Measurements from ENCODE around the gene GRIA3.

The GRIA3 gene

DNA sequence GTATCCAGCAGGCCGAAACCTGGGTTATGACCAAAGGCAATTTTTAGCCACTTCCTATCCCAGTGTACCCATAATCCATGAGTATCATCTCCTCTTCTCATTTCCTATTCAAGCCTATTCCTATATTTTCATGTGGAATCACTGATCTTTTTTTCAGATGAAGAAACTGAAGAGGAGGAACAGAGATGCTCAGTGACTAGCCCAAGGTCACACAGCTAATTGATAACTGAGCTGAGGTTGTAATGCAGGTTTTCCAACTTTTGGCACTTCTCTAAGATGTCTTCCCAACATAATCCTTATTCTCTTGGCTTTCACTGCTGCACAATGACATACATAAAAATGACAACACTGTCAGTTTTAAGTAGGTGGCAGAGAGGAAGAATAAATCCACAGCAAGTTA lies 15.3 kb downstream of the GRIA3 start:
- DNase-seq: no peak

DNA sequence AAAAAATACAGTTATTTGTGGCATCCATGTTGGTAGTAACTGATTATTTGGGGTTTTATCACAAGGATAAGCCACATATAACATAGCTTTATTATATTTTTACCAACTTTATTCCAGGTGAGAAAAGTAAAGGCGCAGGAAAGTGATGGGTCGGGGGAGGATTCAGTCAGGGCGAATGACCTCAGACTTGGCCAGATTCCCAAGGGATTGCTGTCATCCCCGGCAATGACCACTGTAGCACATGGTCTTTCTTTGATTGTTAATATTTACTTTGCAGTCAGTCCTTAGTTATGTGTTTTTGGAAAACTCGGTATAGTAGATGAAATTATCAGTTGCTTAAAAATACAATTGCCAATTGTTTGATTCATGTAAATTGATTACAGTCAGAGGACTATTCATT lies 17.6 kb downstream of the GRIA3 start:
- no peak for DNase-seq

DNA sequence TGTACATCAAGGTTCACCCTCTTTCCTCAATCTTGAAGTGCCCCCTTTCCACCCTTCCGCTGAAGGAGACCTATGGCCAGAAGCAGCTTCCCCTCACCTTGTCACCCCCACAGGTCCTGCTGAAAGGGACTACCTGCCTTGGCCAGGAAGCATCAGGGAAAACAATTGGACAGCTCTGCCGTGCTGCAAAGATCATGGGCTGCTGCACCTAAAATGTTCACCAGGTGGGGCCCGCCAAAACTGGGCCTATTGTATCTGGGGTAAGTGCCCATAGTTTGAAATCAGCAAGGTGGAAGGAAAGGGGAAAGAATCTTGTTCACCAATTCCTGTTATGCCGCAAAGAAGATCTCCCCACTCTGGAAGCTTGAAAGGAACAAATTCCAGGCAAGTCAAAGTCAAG lies 18.4 kb downstream of the GRIA3 start:
- DNase-seq: no peak

DNA sequence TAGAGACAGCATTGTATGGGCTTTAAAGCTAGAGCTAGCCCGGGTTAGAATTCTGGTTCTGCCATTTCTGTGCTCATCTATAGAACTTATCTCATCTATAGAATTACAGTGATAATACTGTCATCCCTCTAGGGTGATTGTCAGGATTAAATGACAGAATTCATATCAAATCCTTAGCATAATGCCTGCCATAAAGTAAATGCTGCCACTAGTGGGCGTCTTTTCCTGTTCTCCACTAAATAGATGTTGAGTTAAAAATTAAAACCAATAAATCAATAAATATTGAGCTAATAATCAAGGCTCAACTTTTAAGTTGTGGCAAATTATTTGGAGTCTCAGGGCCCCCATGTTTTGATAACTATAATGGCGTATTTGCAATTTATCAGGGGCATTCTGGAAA lies 19.7 kb downstream of the GRIA3 start:
- no peak for DNase-seq

DNA sequence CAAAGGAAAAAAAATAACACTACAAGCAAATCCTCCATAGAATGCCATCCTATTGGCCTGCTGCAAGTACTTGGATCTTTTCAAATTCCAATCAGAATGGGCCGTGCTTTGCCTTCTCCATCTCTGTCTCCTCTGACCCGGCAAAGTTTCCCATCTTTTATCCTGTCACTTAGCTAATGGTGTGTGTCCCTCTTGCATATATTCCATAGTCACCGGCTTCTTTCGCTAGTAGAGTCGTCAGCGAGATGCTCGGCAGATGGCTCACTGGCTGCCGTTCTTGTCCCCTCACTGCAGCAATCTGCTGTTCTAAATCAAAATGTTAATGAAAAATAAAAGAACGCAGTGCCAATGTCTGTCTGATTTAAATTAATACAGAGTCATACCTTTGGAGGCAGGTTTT lies 22.1 kb downstream of the GRIA3 start:
- DNase-seq: no peak

DNA sequence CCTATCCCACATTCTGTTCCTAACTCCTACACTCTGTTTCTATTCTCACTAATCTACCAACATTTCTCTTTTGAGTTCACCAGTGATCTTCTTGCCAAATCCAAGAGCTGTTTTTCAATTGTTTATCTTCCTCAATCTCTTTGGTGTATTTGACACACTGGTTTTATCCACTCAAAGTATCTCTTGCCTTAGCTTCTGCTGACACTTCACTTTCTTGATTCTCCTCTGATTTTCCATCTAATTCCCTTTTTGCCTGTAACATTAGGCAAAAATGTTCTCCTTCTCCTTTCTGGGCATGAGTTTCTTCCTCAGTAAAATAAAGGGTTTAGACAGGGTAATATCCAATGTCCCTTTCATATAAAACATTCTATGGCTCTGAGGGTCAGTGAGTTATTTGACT lies 26.2 kb downstream of the GRIA3 start:
- DNase-seq: no peak

DNA sequence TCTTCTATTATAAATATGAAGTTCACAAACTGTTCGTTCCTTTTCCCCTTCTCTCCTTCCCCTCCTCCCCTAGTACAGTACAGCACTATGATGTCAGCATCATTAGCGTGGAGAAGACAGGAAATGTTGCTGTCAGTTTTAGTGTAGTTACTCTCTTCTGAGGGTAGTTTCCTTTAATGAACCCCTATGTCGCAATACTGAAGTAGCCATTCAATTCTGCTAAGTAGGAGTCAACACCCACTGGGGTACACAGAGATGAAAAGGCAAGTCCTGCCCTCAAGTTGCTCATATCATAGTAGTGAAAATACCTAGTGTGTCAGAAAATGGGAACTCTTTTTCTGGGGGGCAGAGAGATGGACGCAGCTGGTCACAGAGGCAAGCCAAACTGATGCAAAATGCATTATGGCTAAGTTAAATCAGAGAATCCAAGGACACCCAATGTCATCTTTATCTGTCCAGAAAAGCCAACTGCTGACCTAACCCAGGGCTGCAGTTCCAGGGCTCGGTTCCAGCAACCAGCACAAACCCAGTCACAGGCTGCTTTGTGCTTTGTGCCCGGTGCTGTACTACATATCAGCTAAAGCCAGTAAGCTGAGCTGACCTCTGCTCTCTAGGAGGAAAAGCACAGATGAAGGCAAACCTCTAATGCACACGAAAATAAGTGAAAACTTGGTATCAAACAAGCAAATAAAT lies 31.5 kb downstream of the GRIA3 start:
- no peak for DNase-seq

DNA sequence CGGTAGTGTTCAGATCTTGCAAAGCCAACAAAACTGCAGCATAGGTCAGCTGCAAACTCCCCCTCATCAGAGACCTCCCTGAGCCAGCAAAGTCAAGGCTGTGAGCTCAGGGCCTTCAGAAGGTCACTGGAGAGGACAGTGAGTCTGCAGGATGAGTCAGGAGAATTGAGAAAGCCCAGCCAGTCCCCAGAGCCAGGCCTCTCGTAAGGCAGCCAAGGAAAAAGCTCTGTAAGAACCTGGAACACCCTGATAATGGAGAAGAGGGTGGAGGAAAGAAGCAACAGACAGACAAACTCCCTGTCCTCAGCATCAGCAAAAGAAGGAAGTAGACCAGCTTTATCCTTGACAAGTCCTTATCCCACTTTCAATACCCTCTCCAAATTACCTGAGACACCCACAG lies 33.0 kb downstream of the GRIA3 start:
- no peak for DNase-seq

DNA sequence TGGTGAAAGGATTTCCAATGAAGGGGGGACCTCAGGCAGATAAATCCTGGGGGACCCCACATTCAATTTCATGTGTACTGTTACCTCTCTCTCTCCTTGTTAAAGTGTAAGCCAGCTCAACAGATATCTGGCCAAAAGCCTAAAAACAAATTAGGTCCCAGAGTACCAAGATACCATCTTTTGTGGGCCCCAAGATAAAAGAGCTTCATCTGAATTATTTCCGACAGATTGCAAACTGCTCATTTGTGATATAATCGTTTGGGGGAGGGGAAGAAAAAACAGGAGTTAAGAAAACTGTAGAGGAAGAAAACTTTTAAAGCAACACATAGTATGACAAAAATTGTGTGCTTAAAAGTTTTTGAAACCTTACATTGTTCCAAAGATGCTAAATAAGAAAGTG lies 33.6 kb downstream of the GRIA3 start:
- DNase-seq: no peak

DNA sequence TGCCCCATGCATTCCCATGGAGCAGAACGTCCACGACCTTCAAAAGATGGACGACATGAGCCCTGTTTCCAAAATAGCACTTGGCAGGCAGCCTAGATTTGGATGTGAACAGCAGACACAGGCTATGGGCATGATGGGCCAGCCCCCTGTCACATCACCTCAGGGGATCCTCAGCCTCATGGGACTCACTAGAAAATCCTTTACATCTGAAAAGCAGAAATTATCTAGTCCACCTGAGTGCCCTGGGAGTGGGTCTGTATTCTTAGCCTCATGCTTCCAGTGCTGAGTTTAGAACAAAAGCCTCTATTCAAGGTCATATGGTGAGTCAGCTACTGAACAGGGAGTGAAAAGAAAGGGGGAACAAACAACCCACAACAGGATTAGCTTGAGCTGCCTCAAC lies 35.8 kb downstream of the GRIA3 start:
- DNase-seq: no peak

DNA sequence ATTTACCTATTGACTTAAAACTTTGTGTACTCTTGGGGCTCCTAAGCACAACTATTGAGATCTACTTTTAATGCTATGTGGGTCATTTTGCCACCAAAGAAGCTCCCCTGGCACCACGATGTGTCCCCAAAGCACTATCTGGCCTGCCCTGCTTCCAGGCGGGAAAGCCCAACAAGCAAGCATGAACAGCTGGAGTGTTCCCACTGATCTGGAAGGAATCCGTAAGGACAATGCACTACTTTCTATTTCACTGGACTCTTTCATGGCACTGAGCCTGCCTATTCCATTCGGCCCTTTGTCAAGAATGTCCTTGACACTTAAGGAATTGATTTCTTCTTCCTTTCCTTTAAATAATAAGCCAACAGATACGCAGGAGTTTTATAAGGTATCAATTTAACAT lies 38.8 kb downstream of the GRIA3 start:
- DNase-seq: no peak

DNA sequence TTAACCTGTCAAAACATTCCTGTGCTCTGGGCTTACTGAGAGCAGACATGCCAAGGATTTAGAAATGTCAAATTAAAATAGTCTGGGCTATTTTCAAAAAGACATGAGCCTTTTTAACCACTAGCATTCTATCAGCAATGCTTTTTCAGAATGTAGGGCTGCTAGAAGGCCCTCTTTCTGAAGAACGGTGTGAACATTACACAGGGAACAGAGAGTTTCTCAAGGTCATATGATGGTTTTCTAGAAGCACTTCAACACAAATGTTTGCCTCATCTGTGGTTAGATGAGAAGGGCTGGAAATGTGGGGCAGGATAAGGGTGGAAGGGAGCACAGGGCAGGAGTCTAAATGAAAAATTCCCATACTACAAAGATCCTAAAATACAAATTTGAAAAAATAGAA lies 39.3 kb downstream of the GRIA3 start:
- DNase-seq: no peak

DNA sequence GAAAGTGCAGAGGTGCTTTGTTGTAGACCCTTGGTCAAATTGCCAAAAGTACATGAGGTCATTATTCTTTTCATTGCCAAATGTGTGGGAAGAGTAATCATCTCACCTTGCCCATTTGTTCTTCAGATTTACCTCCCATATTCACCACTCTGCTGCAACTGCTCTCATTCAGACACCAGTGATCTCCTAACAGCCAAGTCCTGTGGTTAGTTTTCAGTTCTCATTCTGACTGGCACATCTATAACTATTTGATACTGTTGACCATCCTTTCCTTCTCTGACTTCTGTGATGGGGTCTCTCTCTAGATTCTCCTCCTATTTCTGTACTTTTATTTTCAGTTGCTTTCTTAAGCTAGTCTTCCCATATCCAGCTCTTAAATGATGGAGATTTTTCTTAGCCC lies 39.8 kb downstream of the GRIA3 start:
- no peak for DNase-seq

DNA sequence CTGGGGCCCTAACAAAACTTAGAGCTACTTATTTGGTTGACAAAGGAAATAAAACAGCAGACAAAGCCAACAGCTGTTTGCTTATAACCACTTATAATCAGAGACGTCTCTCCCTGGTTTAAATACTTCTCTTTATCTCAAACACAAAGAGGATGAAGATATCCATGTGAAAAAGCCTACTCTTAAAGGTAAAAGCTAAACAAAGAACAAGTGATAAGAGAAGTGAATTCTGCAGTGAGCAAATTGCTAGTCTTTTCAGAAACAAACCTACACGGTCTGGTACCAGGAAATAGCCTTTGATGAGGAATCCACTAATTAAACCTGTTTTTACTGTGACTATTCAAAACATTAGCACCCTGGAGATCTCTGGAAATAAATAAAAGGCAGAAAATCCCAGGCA lies 46.7 kb downstream of the GRIA3 start:
- no peak for DNase-seq

DNA sequence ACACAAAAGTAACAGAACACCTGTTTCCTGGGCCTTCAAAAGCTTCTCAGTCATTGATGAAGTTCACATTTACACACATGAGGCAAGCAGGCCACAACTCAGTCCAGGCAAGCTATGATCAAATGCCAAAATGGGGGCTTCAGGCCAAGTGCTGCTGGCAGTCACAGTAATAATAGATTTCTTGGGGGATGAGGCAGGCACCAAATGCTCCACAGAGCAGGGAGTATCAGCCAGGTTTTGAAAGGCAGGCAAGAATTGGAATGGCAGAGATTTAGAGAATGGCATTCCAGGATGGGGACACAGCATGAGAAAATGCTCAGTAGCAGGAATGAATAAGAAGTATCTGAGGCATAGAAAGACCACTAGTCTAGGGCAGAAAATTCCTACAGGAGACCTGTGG lies 52.8 kb downstream of the GRIA3 start:
- no peak for DNase-seq

DNA sequence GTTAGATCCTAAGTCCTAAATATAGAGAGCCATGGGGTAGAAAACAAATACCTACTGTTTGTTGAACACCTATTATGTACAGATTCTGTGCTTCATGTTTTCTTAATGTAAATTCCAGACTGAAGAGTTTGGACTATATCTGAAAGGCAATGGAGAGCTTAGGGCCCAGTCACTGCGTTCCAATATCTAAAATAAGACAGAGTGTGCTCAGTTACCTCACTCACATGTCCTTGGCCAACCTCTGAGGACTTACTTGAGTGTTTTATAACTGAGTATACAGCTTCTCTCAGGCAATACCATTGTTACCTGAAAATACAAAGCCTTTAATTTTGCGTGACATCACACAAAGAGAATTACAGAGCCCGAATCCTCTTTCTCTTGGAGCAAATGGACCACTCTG lies 53.2 kb downstream of the GRIA3 start:
- DNase-seq: no peak

DNA sequence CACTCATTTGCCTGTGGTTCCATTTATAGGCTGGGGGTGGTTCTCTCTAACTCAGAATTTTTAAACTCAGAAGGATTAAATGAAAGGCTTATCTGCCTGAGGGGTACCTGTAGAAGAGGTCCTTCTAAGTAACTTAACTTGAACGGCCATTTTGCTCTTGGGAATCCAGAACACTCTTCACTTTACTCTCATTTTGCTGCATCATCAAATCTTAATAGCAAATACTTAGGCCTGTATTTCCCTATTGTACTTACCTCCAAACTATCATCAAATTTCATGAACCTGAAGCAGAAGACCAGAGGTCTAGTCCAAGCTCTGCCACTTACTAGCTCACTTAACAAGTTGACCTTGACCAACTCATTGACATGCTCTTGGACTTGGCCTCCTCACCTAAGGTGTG lies 70.4 kb downstream of the GRIA3 start:
- DNase-seq: no peak

DNA sequence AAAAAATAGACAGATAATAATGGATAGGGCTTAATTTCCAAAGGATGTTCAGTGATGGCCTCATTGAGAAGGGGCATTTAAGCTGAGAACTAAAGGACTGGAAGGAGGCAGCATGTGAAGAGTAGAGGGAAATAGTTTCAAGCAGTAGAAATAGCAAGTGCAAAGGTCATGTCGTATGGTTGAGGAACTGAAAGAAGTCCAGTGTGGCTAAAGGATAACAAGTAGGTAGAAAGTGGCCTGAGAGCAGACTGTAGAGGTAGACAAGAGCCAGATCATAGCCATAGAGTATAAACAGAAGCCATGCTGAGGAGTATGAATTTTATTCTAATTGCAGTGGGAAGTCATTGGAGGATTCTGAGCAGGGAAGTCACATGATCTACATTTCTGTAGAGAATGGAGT lies 72.3 kb downstream of the GRIA3 start:
- no peak for DNase-seq

DNA sequence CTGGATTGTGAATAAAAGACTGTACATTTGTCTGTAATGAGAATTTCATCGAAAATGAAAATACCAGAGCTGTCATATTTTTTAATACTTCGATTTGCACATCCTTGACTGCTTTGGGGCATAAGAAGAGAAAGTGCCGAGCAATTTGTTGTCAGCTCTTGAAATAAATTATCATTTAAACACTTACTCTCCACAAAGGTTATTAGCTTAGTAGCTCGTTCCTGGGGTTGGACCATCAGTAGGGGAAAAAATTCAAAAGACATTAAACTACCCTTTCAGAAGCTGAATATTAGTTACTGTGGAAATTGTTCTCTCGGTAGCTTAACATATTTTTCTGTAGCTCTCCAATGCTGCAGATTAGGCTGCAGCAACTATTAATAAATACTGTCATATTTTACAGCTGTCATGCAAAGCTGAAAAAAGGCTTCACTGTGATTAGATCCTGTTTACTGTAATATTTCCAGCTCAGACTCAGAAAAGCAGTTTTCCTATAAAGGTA lies 76.9 kb downstream of the GRIA3 start:
- no peak for DNase-seq

DNA sequence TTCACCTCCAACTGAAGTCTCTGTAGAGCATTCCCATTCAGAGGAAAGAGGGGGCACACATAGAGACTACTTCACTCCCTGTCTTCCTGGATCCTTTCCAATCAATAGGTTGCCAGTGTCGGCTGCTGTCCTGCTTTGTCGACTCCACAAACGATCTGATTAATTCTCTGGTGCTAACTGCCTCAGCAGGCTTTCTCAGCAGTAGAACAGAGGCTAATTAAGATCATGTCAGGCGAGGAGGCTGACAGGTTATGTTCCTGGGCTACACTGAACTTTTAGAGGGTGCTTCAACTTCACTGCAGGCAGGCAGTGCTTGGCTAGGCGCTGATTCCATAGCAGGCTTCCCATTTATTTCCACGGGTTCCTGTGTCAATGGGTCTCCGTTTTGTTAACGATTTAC lies 79.2 kb downstream of the GRIA3 start:
- DNase-seq: no peak

DNA sequence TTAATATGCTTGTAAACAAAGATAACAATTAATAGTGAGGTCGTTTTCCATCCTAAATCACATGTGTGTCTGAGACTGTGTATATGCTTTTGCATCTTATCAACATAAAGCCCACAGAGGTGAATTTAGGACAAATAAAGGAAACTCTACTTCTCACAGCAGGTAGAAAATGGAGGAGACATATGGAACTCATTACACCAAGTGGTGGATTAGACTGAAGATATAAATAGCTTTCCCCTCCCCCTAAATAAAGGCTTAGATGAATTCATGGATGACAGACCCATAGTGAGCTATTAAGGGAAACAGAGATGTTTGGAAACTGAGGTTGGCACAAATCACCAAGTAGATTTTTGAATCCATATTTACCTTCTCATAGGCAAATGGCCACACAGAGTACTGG lies 79.7 kb downstream of the GRIA3 start:
- no peak for DNase-seq

DNA sequence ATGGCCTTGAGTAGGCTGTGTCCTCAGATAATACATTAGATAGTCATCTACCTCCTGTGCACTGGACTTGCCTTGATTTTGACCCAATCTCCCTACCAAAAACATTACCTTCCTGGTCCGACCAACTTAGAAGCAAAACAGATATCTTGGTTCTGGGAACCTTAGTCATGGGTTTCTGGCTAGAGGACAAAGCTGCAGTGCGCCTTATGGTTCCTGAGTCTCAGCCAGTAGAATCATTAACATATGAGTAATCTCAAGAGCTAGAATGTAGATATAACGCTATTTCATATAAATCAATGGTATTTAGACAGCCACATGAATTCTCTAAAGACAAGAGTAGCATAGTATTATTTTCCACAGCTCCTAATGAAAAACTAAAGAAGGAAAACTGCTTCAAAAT lies 83.1 kb downstream of the GRIA3 start:
- DNase-seq: no peak

DNA sequence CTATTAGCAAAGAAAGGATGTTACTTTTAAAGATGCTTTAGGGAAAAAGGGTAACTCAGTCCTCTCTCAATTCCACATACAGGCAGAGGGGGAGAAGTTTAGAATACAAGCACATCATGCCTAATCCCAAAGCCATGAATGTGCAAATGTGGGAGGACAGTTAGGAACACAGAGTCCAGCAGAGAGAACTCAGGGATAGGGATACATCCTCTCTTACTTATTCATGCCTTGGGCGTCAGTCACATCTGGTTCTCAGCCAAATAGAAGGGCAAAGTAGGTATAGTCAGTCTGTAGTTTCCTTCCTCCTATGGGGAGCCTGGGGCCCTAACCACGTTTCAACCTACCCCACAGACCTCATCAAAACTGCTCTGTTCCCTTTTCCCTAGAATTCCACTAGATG lies 87.8 kb downstream of the GRIA3 start:
- no peak for DNase-seq

DNA sequence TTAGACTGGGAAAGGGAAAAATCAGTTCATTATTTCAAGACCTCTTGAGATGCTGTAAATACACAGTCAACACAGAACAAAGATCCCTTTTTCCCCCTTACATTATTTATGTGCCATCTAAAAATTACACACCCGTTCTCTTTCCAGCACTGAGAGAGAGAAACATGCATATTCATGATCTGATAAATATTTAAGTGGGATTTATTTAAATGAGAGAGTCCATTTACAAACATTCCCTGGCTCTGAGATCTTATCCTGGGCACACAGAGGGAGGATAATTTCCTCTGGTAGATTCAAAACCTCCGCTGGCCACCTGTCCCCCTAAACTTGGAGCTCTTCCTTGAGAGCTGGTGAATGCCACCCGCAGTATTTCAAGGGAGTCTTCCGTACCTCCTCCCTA lies 88.6 kb downstream of the GRIA3 start:
- DNase-seq: no peak

DNA sequence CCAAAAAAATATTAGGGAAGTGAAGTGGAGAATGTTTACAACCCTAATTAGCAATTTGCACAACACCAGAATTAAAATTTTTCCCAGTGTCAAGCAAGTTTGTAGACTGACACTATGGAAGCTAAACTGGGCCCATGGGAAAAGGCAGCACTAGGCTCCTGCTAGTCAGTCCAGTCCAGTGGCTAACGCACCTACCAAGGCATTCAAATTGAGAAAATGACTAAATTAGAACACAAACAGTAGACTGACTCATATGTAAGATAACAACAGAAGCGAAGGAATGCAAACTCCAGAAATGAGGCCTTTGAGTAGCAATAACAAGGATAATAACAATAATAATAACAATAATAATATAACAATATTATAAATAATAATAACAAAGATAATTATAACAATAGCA lies 90.7 kb downstream of the GRIA3 start:
- DNase-seq: no peak

DNA sequence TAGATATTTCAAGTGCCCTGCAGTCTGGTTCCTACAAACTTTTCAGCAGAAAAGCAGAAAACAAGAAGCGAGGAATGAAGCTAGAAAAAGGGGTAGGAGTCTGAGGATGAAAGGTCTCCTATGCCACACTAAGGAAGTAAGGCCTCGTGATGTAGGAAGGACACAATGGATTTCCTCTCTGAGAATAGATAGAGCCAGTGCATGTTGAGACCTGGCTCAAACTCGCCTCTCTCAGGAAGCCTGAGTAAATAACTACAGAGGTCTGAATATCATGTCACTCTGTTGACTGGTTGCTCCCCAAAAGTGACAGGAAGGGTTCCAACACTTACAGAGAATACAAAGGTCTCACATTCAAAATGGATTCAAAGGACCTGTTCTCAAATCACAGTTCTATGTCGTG lies 93.3 kb downstream of the GRIA3 start:
- no peak for DNase-seq
